Endothelial cell of umbilical vein (primary cell): ENCODE results near the gene SLC46A1. TPM values are rescaled to one million over a fixed set of nuclear protein-coding genes. Genes with fewer than 3 reads are reported as not detected.

Experiments used
- BruUV-seq: library from RNA; stranded (reverse); fragments of 400-500 nt; replicated peaks from 2 replicates; lab custom pipeline; 2021; lab: Mats Ljungman, UMichigan
- CTCF ChIA-PET: fragments of 300-600, 350-600 bp; sonication (Branson Sonifier 250); formaldehyde crosslinking; loops from one replicate; lab custom pipeline; 2021; ENCODE audit warnings: antibody characterized with exemption, inconsistent platforms; lab: Charles Lee
- POLR2A ChIA-PET: fragments of 300-600, 350-600 bp; sonication (Branson Sonifier 250); formaldehyde crosslinking; loops from one replicate; lab custom pipeline; 2021; ENCODE audit warnings: antibody characterized with exemption, inconsistent platforms; lab: Charles Lee
- DNase-seq: peaks from one replicate; pipeline ENCODE4 v3.0.0-alpha.2; 2011; ENCODE audit warnings: low read depth, low spot score
- FAIRE-seq: peaks from 2 replicates; lab custom pipeline; 2011; peaks lifted over from hg19 to GRCh38; lab: Jason Lieb, UNC
- H2AFZ ChIP-seq: 2 replicates; pipeline ENCODE4 v1.6.0; 2012; ENCODE audit warnings: low read depth, low read length, control low read depth, inconsistent platforms
- H3K27ac ChIP-seq: 2 replicates; pipeline ENCODE4 v1.5.1; 2011; ENCODE audit warnings: low read depth, mild to moderate bottlenecking, control low read depth, low read length, moderate library complexity; ENCODE audit not compliant: insufficient read depth
- H3K27me3 ChIP-seq, 2 experiments: 2 replicates each; pipeline versions ENCODE4 v1.6.0 to v1.6.1; 2011; ENCODE audit warnings: low read length in 2 of 2, mixed read lengths in 1 of 2; ENCODE audit not compliant: control insufficient read depth in 2 of 2, insufficient read depth in 2 of 2
- H3K36me3 ChIP-seq, 2 experiments: 2 replicates in 1 of 2; 3 replicates in 1 of 2; pipeline ENCODE4 v1.5.1; 2011; ENCODE audit warnings: low read length in 2 of 2, mild to moderate bottlenecking in 1 of 2, moderate library complexity in 1 of 2; ENCODE audit not compliant: control insufficient read depth in 2 of 2, insufficient read depth in 2 of 2; ENCODE audit errors: extremely low read depth in 1 of 2
- H3K4me1 ChIP-seq: 3 replicates; pipeline ENCODE4 v1.5.1; 2011; ENCODE audit warnings: mild to moderate bottlenecking, low read length; ENCODE audit not compliant: control insufficient read depth, insufficient read depth; ENCODE audit errors: extremely low read depth
- H3K4me2 ChIP-seq: 2 replicates; pipeline ENCODE4 v1.6.1; 2011; ENCODE audit warnings: low read length, control low read depth, mixed read lengths; ENCODE audit not compliant: insufficient read depth
- H3K4me3 ChIP-seq, 3 experiments: fragments of 200-600 bp in 1 of 3; sonication (generic), shearing (Covaris generic) in 1 of 3; replicated peaks in 1 of 3; 2 replicates each; pipeline ENCODE4 v1.5.1; 2011 to 2016; ENCODE audit warnings: control low read depth in 3 of 3, low read length in 3 of 3, mild to moderate bottlenecking in 2 of 3, inconsistent platforms in 1 of 3, low read depth in 1 of 3, moderate library complexity in 1 of 3; ENCODE audit not compliant: insufficient read depth in 1 of 3
- H3K79me2 ChIP-seq: 2 replicates; pipeline ENCODE4 v1.6.0; 2012; ENCODE audit warnings: low read length, inconsistent platforms; ENCODE audit not compliant: control insufficient read depth, insufficient read depth
- H3K9ac ChIP-seq: replicated peaks from 2 replicates; pipeline ENCODE3; 2011; ENCODE audit warnings: low read length, control low read depth; ENCODE audit not compliant: insufficient read depth; ENCODE audit errors: extremely low read depth
- H3K9me1 ChIP-seq: replicated peaks from 3 replicates; pipeline ENCODE4 v1.6.0; 2011; ENCODE audit warnings: mild to moderate bottlenecking, low read length; ENCODE audit not compliant: control insufficient read depth, insufficient read depth; ENCODE audit errors: extremely low read depth
- H3K9me3 ChIP-seq: replicated peaks from 2 replicates; pipeline ENCODE4 v1.5.1; 2012; ENCODE audit warnings: low read length, inconsistent platforms; ENCODE audit not compliant: control insufficient read depth, insufficient read depth
- H4K20me1 ChIP-seq: replicated peaks from 2 replicates; pipeline ENCODE3; 2011; ENCODE audit warnings: mild to moderate bottlenecking, low read length; ENCODE audit not compliant: control insufficient read depth, insufficient read depth; ENCODE audit errors: extremely low read depth
- EZH2 ChIP-seq: IDR thresholded peaks from 2 replicates; pipeline ENCODE4 v1.6.1; 2012; ENCODE audit warnings: borderline replicate concordance, low read depth, mild to moderate bottlenecking, moderate library complexity, low read length, inconsistent platforms; ENCODE audit not compliant: severe bottlenecking
- FOS ChIP-seq: IDR thresholded peaks from 2 replicates; pipeline ENCODE4 v1.6.1; 2011; ENCODE audit warnings: mild to moderate bottlenecking, low read length, moderate library complexity, borderline replicate concordance; ENCODE audit not compliant: insufficient read depth
- GATA2 ChIP-seq: IDR thresholded peaks from 2 replicates; pipeline ENCODE4 v1.7.0; 2011; ENCODE audit warnings: low read depth, mild to moderate bottlenecking, moderate library complexity, mixed read lengths, low read length; ENCODE audit not compliant: insufficient read length, insufficient read depth
- JUN ChIP-seq: IDR thresholded peaks from 2 replicates; pipeline ENCODE4 v1.6.1; 2011; ENCODE audit warnings: borderline replicate concordance, low read depth; ENCODE audit not compliant: insufficient read length, insufficient read depth
- MYC ChIP-seq: IDR thresholded peaks from one replicate; pipeline ENCODE4 v1.6.1; 2011; ENCODE audit warnings: mild to moderate bottlenecking, low read depth, low read length
- POLR2A ChIP-seq: IDR thresholded peaks from 2 replicates; pipeline ENCODE4 v1.6.1; 2012; ENCODE audit warnings: low read depth, mild to moderate bottlenecking, control low read depth, low read length
- POLR2AphosphoS5 ChIP-seq: IDR thresholded peaks from 2 replicates; pipeline ENCODE4 v1.6.1; 2012; ENCODE audit warnings: low read depth, mild to moderate bottlenecking, control low read depth, low read length, moderate library complexity; ENCODE audit not compliant: insufficient read depth
- dilution Hi-C: fragments of 300-500 bp; cut with MboI; formaldehyde crosslinking; loops from one replicate; pipeline ENCODE4 v1.15.0; 2019; ENCODE audit warnings: low sequenced_read_pairs; ENCODE audit not compliant: extremely low pct_ligation_motif_present
- intact Hi-C: fragments of 100-400 bp; cut with micrococcal nuclease; formaldehyde crosslinking; loops from one replicate; pipeline ENCODE4 v1.10.0; 2022
- polyA plus RNA-seq, 4 experiments: library from polyadenylated mRNA; depleted of rRNA in 3 of 4; stranded (reverse) in 3 of 4; unstranded in 1 of 4; fragments of >200 nt; gene quantifications; 2 replicates each; pipeline versions ENCODE4 v1.2.1 to v1.2.3, GENCODE V29; 2011 to 2012; ENCODE audit warnings: missing spikeins in 1 of 4
- total RNA-seq: library from RNA; stranded (reverse); gene quantifications from 2 replicates; pipeline ENCODE4 v1.2.3, GENCODE V29; 2021
- TF ChIP-seq, protein P1 (sequence below), 2 donors: IDR thresholded peaks; 1 replicate in 1 of 2; 2 replicates in 1 of 2; pipeline ENCODE4 v1.5.1; 2011; ENCODE audit warnings: low read length in 2 of 2, mild to moderate bottlenecking in 2 of 2, moderate library complexity in 2 of 2, control low read depth in 1 of 2, inconsistent platforms in 1 of 2, low read depth in 1 of 2; ENCODE audit not compliant: insufficient read depth in 1 of 2; ENCODE audit errors: extremely low read depth in 1 of 2
- TF ChIP-seq, protein P2 (sequence below): IDR thresholded peaks from 2 replicates; pipeline ENCODE4 v1.6.1; 2011; ENCODE audit not compliant: insufficient read depth, insufficient read length

The SLC46A1 gene
- total and polyA plus RNA-seq, 2 donors (not counting 3 experiments of a cell fraction or from before 2014, with no cell fraction given) = 2.6 to 4.1 TPM

GRCh38 chr17:28386391-28386790 is 19.6 kb downstream of the SLC46A1 start:
- Histone ChIP-seq H3K4me2 (no peak overlapping the region), H3K36me3 (peaks cover 0 to 2% of the 10 kb centered on the region in 2 experiments), H3K4me1 (peaks cover 4% of the 10 kb centered on the region), H3K27me3 (peaks cover 12 to 15% of the 10 kb centered on the region in 2 experiments), H3K9me1 (no peaks in the 10 kb centered on the region), H3K9me3 (no peaks in the 10 kb centered on the region), H3K9ac (no peak overlapping the region), H2AFZ (no peak overlapping the region), H3K4me3 (no peak overlapping the region), H3K79me2 (no peaks in the 10 kb centered on the region), H4K20me1 (no peaks in the 10 kb centered on the region), H3K27ac (no peak overlapping the region)
- BruUV-seq = no TSS peak
- dilution Hi-C loops = no loop called here
- intact Hi-C loops = no loop called here
- no peak for DNase-seq
- POLR2A ChIA-PET = no interaction called here
- CTCF ChIA-PET = interaction anchor here (1.0 to 1.2 kb wide), 2 partner anchors 9 to 30 kb away, joined by 3 read pairs; no protein-coding TSS in a partner anchor
- no peak for FAIRE-seq
- TF ChIP-seq FOS (no peak), POLR2AphosphoS5 (no peak), GATA2 (no peak), EZH2 (no peak), MYC (no peak), JUN (no peak), POLR2A (no peak)
- TF ChIP-seq, protein P1, sequence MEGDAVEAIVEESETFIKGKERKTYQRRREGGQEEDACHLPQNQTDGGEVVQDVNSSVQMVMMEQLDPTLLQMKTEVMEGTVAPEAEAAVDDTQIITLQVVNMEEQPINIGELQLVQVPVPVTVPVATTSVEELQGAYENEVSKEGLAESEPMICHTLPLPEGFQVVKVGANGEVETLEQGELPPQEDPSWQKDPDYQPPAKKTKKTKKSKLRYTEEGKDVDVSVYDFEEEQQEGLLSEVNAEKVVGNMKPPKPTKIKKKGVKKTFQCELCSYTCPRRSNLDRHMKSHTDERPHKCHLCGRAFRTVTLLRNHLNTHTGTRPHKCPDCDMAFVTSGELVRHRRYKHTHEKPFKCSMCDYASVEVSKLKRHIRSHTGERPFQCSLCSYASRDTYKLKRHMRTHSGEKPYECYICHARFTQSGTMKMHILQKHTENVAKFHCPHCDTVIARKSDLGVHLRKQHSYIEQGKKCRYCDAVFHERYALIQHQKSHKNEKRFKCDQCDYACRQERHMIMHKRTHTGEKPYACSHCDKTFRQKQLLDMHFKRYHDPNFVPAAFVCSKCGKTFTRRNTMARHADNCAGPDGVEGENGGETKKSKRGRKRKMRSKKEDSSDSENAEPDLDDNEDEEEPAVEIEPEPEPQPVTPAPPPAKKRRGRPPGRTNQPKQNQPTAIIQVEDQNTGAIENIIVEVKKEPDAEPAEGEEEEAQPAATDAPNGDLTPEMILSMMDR (IDR thresholded peaks at IDR 0.05; ENCODE audit: extremely low read depth in 1 of 2, insufficient read depth in 1 of 2, low read depth in 1 of 2, low read length in 2 of 2) = no peak
- TF ChIP-seq, protein P2, sequence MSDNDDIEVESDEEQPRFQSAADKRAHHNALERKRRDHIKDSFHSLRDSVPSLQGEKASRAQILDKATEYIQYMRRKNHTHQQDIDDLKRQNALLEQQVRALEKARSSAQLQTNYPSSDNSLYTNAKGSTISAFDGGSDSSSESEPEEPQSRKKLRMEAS = no peak
